ENCODE results near the gene OR4L1.
A peak's percentile ranks its signal among the peaks of the same experiment; 100 is the strongest.
"Not testable (repeated sequence)": the region's sequence is repeated elsewhere in the genome, so short reads cannot be mapped to it uniquely, and the experiment has no call there.

The OR4L1 gene

GRCh38 chr14:20059745-20060144 is at the start of gene OR4L1:
Gene OR4L1, plus strand, starts transcription at chr14:20060045. Its CDS starts 0 bp downstream, at chr14:20060045.
- no peak for DNase-seq (ENCODE audit: low spot score)

- no peak for DNase-seq (ENCODE audit: low spot score)
These were observed 40.5 kb upstream of the OR4L1 start, which contains the start of gene OR4K14 for GRCh38 chr14:20019257-20019865. Gene OR4K14, minus strand, starts transcription at chr14:20019307. Its CDS starts 4,114 bp downstream, at chr14:20015193.

GRCh38 chr14:20031058-20031457 is 28.8 kb upstream of the OR4L1 start:
- DNase-seq (ENCODE audit: low spot score), result no peak

GRCh38 chr14:20035449-20035848 is 24.4 kb upstream of the OR4L1 start:
- DNase-seq (ENCODE audit: low spot score), result peak; percentile 1

- DNase-seq (ENCODE audit: low spot score), result no peak
These were observed 23.9 kb upstream of the OR4L1 start, which contains the start of gene OR4K13 for GRCh38 chr14:20035938-20036337. Gene OR4K13, minus strand, starts transcription at chr14:20036038. Its CDS starts 1,280 bp downstream, at chr14:20034758.

- DNase-seq (ENCODE audit: low spot score), result no peak
These were observed 15.6 kb upstream of the OR4L1 start for GRCh38 chr14:20044243-20044642.

- DNase-seq (ENCODE audit: low spot score), result no peak
These were observed 11.6 kb upstream of the OR4L1 start for GRCh38 chr14:20048202-20048601.

- DNase-seq (ENCODE audit: low spot score), result no peak
These were observed 32.2 kb downstream of the OR4L1 start for GRCh38 chr14:20092050-20092449.

- no peak for DNase-seq (ENCODE audit: low spot score)
These were observed 33.6 kb downstream of the OR4L1 start for GRCh38 chr14:20093442-20093841.

- not testable (repeated sequence) for DNase-seq (ENCODE audit: low spot score)
These were observed 39.3 kb downstream of the OR4L1 start for GRCh38 chr14:20098926-20099770.

- DNase-seq (ENCODE audit: low spot score), result no peak
These were observed 50.6 kb downstream of the OR4L1 start, which contains the start of gene OR4K17 for GRCh38 chr14:20110438-20110837. Gene OR4K17, plus strand, starts transcription at chr14:20110739. Its CDS starts 6,761 bp downstream, at chr14:20117500.
